ENCODE measurements around the gene FOXN4.

The FOXN4 gene

GRCh38 chr12:109296431-109296830, 12.7 kb downstream of the FOXN4 start:
- no peak overlapping the region for H3K27ac Mint-ChIP-seq
- DNase-seq (ENCODE audit: low spot score) = no peak

DNA sequence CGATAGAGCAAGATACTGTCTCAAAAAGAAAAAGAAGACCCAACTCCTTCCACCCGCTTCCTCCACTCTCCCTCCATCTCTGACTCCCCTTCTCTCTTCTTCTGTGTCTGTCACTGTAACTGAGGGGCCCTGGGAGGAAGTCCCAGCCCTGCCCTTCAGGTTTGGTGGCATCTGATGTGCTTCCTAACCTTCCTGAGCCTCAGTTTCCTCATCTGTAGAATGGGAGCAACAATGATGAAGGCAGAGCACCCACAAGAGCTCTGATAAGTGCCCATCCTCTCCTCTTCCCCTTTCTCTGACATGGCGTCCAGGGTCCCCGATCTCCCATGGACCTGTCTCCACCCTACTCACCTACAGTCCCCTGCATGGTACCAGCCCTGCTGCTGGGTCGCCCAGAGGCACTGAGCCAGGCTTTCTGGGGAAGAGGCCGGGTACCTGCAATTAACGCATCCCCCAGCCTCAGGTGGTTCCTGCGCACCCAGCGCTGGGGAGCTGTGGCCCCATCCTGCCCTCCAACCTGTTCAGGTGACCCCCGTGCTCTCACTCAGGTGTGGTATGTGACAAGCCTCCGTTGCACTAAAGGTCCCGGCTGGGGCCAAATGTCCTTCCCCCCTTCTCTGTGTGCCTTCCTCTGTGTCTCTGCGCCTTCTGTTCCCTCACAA, 13.2 kb downstream of the FOXN4 start:
- Mint-ChIP-seq H3K27me3 (ENCODE audit: low read depth) (peaks cover 10% of the 10 kb centered on the region), H3K9me3 (no peaks in the 10 kb centered on the region), H3K4me1 (ENCODE audit: low read depth) (no peaks in the 10 kb centered on the region), H3K27ac (no peak overlapping the region), H3K36me3 (ENCODE audit: low read depth) (no peaks in the 10 kb centered on the region), H3K4me3 (no peak overlapping the region)
- no peak for DNase-seq (ENCODE audit: low spot score)

More at GRCh38 chr12:109296431-109296830, 12.7 kb downstream of the FOXN4 start:
- H3K9me3 Mint-ChIP-seq = no peaks in the 10 kb centered on the region
- H3K36me3 Mint-ChIP-seq (ENCODE audit: low read depth) = no peaks in the 10 kb centered on the region
- H3K27me3 Mint-ChIP-seq (ENCODE audit: low read depth) = peaks cover 6% of the 10 kb centered on the region
- no peaks in the 10 kb centered on the region for H3K4me1 Mint-ChIP-seq (ENCODE audit: low read depth)
- no peak overlapping the region for H3K4me3 Mint-ChIP-seq

GRCh38 chr12:109294286-109294796, 14.7 kb downstream of the FOXN4 start:
- H3K27me3 Mint-ChIP-seq (ENCODE audit: low read depth) = peaks cover 12% of the 10 kb centered on the region

GRCh38 chr12:109293106-109293505, 16.0 kb downstream of the FOXN4 start:
- Mint-ChIP-seq H3K4me3 (no peak overlapping the region), H3K4me1 (ENCODE audit: low read depth) (no peaks in the 10 kb centered on the region), H3K27me3 (ENCODE audit: low read depth) (peaks cover 13% of the 10 kb centered on the region), H3K27ac (no peak overlapping the region), H3K9me3 (no peaks in the 10 kb centered on the region), H3K36me3 (ENCODE audit: low read depth) (no peaks in the 10 kb centered on the region)
- no peak for DNase-seq (ENCODE audit: low spot score)

More at GRCh38 chr12:109294286-109294796, 14.7 kb downstream of the FOXN4 start:
- Mint-ChIP-seq H3K36me3 (ENCODE audit: low read depth) (no peaks in the 10 kb centered on the region), H3K4me1 (ENCODE audit: low read depth) (no peaks in the 10 kb centered on the region), H3K27ac (no peak overlapping the region), H3K4me3 (no peak overlapping the region), H3K9me3 (no peaks in the 10 kb centered on the region)
- no peak for DNase-seq (ENCODE audit: low spot score)

- Mint-ChIP-seq H3K36me3 (ENCODE audit: low read depth) (no peaks in the 10 kb centered on the region), H3K4me1 (ENCODE audit: low read depth) (no peaks in the 10 kb centered on the region), H3K27ac (no peak overlapping the region), H3K9me3 (no peaks in the 10 kb centered on the region), H3K4me3 (no peak overlapping the region), H3K27me3 (ENCODE audit: low read depth) (peaks cover 13% of the 10 kb centered on the region)
- no peak for DNase-seq (ENCODE audit: low spot score)
Measured at GRCh38 chr12:109292342-109292711, 16.8 kb downstream of the FOXN4 start.

- Mint-ChIP-seq H3K9me3 (no peaks in the 10 kb centered on the region), H3K27ac (no peak overlapping the region), H3K36me3 (ENCODE audit: low read depth) (no peaks in the 10 kb centered on the region), H3K4me3 (no peak overlapping the region), H3K27me3 (ENCODE audit: low read depth) (peaks cover 13% of the 10 kb centered on the region), H3K4me1 (ENCODE audit: low read depth) (no peaks in the 10 kb centered on the region)
- DNase-seq (ENCODE audit: low spot score) = no peak
Measured at GRCh38 chr12:109291521-109292341, 17.4 kb downstream of the FOXN4 start.

- Mint-ChIP-seq H3K4me3 (no peak overlapping the region), H3K9me3 (no peaks in the 10 kb centered on the region), H3K36me3 (ENCODE audit: low read depth) (no peaks in the 10 kb centered on the region), H3K27ac (no peak overlapping the region), H3K4me1 (ENCODE audit: low read depth) (no peaks in the 10 kb centered on the region), H3K27me3 (ENCODE audit: low read depth) (peaks cover 13% of the 10 kb centered on the region)
- DNase-seq (ENCODE audit: low spot score) = no peak
Measured at GRCh38 chr12:109291117-109291516, 18.0 kb downstream of the FOXN4 start.

DNA sequence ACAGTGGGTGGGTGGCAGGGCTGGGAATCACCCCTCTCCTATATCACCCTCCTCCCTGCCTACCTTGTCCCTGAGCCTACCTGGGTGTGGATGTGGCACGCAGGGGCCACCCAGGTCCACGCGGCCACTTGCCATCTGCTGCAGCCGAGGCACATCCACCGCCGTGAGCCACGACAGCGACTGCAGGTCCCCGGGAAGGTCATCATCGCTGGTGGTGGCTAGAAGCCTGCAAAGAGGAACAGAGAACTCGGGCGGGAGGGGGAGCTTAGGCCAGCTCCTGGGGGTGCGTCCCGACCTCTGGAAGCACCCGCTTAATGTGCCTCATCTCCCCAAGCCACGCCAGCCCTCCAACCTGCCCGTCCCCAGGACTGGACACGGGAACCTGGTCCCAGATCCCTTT, 19.0 kb downstream of the FOXN4 start:
- no peak for DNase-seq (ENCODE audit: low spot score)
- H3K36me3 Mint-ChIP-seq (ENCODE audit: low read depth) = no peaks in the 10 kb centered on the region
- H3K4me1 Mint-ChIP-seq (ENCODE audit: low read depth) = no peaks in the 10 kb centered on the region
- H3K27me3 Mint-ChIP-seq (ENCODE audit: low read depth) = peaks cover 13% of the 10 kb centered on the region
- H3K4me3 Mint-ChIP-seq = no peak overlapping the region
- no peak overlapping the region for H3K27ac Mint-ChIP-seq
- H3K9me3 Mint-ChIP-seq = no peaks in the 10 kb centered on the region

DNA sequence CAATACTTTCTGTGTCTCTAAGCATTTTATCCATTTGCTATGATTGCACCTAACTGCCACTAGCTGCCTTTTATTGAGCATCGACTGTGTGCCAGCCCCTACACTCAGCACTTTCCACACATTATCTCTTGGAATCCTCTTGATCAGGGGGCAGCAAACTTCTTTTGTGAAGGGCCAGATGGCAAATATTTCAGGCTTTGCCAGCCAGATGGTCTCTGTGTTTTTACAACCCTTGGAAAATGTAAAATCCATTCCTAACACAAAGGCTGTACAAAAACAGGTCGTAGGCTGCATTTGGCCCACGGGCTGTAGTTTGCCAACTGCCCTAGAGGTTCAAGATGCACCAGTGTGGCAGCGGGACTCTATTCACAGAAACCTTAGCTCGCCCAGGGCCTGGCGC, 19.5 kb downstream of the FOXN4 start:
- H3K4me1 Mint-ChIP-seq (ENCODE audit: low read depth) = no peaks in the 10 kb centered on the region
- no peak overlapping the region for H3K27ac Mint-ChIP-seq

GRCh38 chr12:109289004-109289403, 20.1 kb downstream of the FOXN4 start:
- peaks cover 13% of the 10 kb centered on the region for H3K27me3 Mint-ChIP-seq (ENCODE audit: low read depth)
- H3K4me3 Mint-ChIP-seq = no peak overlapping the region
- no peaks in the 10 kb centered on the region for H3K4me1 Mint-ChIP-seq (ENCODE audit: low read depth)
- H3K27ac Mint-ChIP-seq = no peak overlapping the region
- H3K36me3 Mint-ChIP-seq (ENCODE audit: low read depth) = no peaks in the 10 kb centered on the region
- no peaks in the 10 kb centered on the region for H3K9me3 Mint-ChIP-seq
- DNase-seq (ENCODE audit: low spot score) = no peak

More for the DNA sequence above, 19.5 kb downstream of the FOXN4 start:
- no peaks in the 10 kb centered on the region for H3K36me3 Mint-ChIP-seq (ENCODE audit: low read depth)
- DNase-seq (ENCODE audit: low spot score) = no peak
- H3K27me3 Mint-ChIP-seq (ENCODE audit: low read depth) = peaks cover 13% of the 10 kb centered on the region
- no peaks in the 10 kb centered on the region for H3K9me3 Mint-ChIP-seq
- H3K4me3 Mint-ChIP-seq = no peak overlapping the region

DNA sequence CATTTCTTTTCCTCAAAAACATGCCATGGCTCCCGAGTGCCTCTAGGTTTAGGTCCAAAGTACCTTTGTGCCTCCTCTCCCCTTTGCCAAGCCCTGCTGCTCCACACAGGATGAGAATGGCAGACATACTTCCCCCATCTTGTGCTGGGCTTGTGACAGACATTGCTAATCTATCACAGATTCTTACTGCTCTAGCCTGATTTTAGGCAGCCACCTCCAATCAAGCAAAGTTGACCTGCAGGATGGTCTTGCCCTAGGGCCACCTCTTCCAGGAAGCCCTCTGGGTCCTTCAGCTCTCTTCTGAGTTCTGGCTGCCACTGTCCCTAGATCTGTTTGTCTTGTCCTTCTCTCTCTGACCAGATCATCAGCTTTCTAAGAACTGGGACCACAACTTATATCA, 20.5 kb downstream of the FOXN4 start:
- Mint-ChIP-seq H3K27ac (no peak overlapping the region), H3K27me3 (ENCODE audit: low read depth) (peaks cover 13% of the 10 kb centered on the region)

DNA sequence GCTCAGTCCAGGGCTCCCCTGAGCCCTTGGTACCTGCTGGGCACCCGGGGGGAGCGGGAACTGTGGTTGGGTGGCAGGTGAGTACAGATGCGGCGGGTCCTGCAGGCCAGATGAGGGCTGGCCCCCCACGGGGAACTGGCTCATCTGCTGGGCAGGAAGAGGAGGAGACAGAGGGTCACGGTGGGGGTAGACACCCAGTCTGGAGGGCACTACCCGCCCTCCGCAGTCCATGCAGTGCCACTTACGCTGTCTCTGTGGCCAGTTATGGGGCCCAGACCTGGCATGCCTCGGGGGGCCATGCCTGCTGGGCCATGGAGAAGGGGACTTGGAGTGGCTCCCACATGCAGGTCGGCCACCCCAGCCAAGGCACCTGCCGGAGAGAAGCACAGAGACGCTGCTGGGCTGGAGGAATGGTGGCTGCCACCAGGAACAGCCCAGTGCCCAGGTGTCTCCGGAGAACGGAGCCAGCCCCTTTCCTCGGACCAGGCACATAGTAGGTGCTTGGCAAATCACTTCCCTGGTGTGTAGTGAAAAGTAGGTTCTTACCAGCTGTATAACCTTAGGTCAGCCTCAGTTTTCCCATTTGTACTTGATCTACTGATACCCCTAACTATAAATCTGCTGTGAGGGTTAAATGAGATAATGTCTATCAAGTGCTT, 21.1 kb downstream of the FOXN4 start:
- Mint-ChIP-seq H3K9me3 (no peaks in the 10 kb centered on the region), H3K36me3 (ENCODE audit: low read depth) (no peaks in the 10 kb centered on the region)

More for the DNA sequence above, 20.5 kb downstream of the FOXN4 start:
- Mint-ChIP-seq H3K4me1 (ENCODE audit: low read depth) (no peaks in the 10 kb centered on the region), H3K4me3 (no peak overlapping the region), H3K36me3 (ENCODE audit: low read depth) (no peaks in the 10 kb centered on the region), H3K9me3 (no peaks in the 10 kb centered on the region)
- no peak for DNase-seq (ENCODE audit: low spot score)

DNA sequence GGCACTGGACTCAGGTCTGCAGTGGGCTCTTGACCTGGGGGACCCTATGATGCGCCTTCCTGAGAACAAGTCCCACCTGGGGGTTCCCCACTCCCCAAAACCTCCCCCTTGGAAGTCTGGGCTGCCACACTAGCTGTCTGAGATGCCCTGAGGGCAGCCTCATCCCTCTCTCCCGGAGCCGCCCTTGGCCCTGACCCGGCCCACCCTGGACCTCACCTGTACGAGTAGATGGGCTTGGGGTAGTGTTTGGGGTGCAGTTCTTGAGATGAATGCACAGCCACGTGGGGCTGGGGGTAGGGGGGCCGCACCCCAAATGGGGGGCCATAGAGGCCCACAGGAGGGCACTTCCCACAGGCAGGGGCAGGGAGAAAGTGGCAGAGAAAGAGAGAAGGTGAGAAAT, 21.9 kb downstream of the FOXN4 start:
- Mint-ChIP-seq H3K36me3 (ENCODE audit: low read depth) (no peaks in the 10 kb centered on the region), H3K4me1 (ENCODE audit: low read depth) (no peaks in the 10 kb centered on the region), H3K9me3 (no peaks in the 10 kb centered on the region), H3K4me3 (no peak overlapping the region), H3K27ac (no peak overlapping the region), H3K27me3 (ENCODE audit: low read depth) (peaks cover 8% of the 10 kb centered on the region)
- DNase-seq (ENCODE audit: low spot score) = no peak

More for the DNA sequence above, 21.1 kb downstream of the FOXN4 start:
- H3K4me3 Mint-ChIP-seq = no peak overlapping the region
- H3K4me1 Mint-ChIP-seq (ENCODE audit: low read depth) = no peaks in the 10 kb centered on the region
- peaks cover 9% of the 10 kb centered on the region for H3K27me3 Mint-ChIP-seq (ENCODE audit: low read depth)
- H3K27ac Mint-ChIP-seq = no peak overlapping the region
- DNase-seq (ENCODE audit: low spot score) = no peak

DNA sequence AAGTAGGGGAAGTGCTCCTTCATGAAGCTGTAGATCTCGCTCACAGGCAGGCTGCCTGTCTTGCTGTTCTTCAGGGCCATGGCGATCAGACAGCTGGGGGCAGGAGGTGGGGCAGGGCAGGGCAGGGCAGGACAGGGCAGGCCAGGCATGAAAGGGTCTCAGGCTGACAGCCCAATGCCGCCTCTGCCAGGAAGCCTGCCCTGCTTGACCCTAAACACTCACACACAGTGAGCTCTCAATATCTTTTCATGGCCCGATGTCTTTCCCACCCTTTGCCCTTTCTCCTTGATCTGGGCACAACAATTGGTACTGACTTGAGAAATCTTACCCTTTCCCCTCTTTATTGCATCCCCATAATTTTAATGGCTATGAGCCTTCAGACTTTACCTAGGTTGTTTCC, 22.4 kb downstream of the FOXN4 start:
- no peaks in the 10 kb centered on the region for H3K9me3 Mint-ChIP-seq
- no peak for DNase-seq (ENCODE audit: low spot score)
- H3K4me1 Mint-ChIP-seq (ENCODE audit: low read depth) = no peaks in the 10 kb centered on the region
- H3K27ac Mint-ChIP-seq = no peak overlapping the region
- no peaks in the 10 kb centered on the region for H3K36me3 Mint-ChIP-seq (ENCODE audit: low read depth)
- H3K4me3 Mint-ChIP-seq = no peak overlapping the region
- H3K27me3 Mint-ChIP-seq (ENCODE audit: low read depth) = peaks cover 8% of the 10 kb centered on the region

Data from T-helper 2 cell treated with Interferon-gamma antibody and Interleukin-4, amounts not matched to agents 5 μg/mL and 100 μg/mL, for 36 hours (primary cell).